ENCODE results near the gene TDP1. TPM values are rescaled to one million over a fixed set of nuclear protein-coding genes. Genes with fewer than 3 reads are reported as not detected.

Gene TDP1
- total RNA-seq, 1 donor from 2014 or later = 54.3 TPM

GRCh38 chr14:89978656-89979055 lies 22.9 kb downstream of the TDP1 start:
- Mint-ChIP-seq H3K36me3 (ENCODE audit: low read depth) (peaks cover 4% of the 10 kb centered on the region), H3K9me3 (no peaks in the 10 kb centered on the region), H3K27ac (ENCODE audit: unreplicated experiment) (no peak overlapping the region), H3K27me3 (ENCODE audit: low read depth) (no peaks in the 10 kb centered on the region), H3K4me3 (no peak overlapping the region), H3K4me1 (no peaks in the 10 kb centered on the region)
- TF ChIP-seq CTCF (conservative IDR thresholded peaks at IDR 0.05) = no peak
- no peak for DNase-seq (ENCODE audit: low read depth, low spot score)

GRCh38 chr14:89983375-89983774 lies 27.6 kb downstream of the TDP1 start:
- Mint-ChIP-seq H3K4me3 (no peak overlapping the region), H3K27ac (ENCODE audit: unreplicated experiment) (no peak overlapping the region), H3K27me3 (ENCODE audit: low read depth) (no peaks in the 10 kb centered on the region), H3K4me1 (no peaks in the 10 kb centered on the region), H3K36me3 (ENCODE audit: low read depth) (peaks cover under 1% of the 10 kb centered on the region), H3K9me3 (no peaks in the 10 kb centered on the region)
- no peak for DNase-seq (ENCODE audit: low read depth, low spot score)
- TF ChIP-seq CTCF (conservative IDR thresholded peaks at IDR 0.05) = no peak

- TF ChIP-seq CTCF (conservative IDR thresholded peaks at IDR 0.05) = no peak
- H3K4me1 Mint-ChIP-seq = no peaks in the 10 kb centered on the region
- H3K27me3 Mint-ChIP-seq (ENCODE audit: low read depth) = no peaks in the 10 kb centered on the region
- H3K27ac Mint-ChIP-seq (ENCODE audit: unreplicated experiment) = no peak overlapping the region
- peaks cover 2% of the 10 kb centered on the region for H3K36me3 Mint-ChIP-seq (ENCODE audit: low read depth)
- H3K9me3 Mint-ChIP-seq = no peaks in the 10 kb centered on the region
- no peak for DNase-seq (ENCODE audit: low read depth, low spot score)
- no peak overlapping the region for H3K4me3 Mint-ChIP-seq
Observed at GRCh38 chr14:89986462-89987160, 30.9 kb downstream of the TDP1 start.

- DNase-seq (ENCODE audit: low read depth, low spot score) = no peak
- TF ChIP-seq CTCF (conservative IDR thresholded peaks at IDR 0.05) = no peak
- Mint-ChIP-seq H3K4me1 (no peaks in the 10 kb centered on the region), H3K36me3 (ENCODE audit: low read depth) (peaks cover 2% of the 10 kb centered on the region), H3K27me3 (ENCODE audit: low read depth) (no peaks in the 10 kb centered on the region), H3K4me3 (no peak overlapping the region), H3K27ac (ENCODE audit: unreplicated experiment) (no peak overlapping the region), H3K9me3 (no peaks in the 10 kb centered on the region)
Observed at GRCh38 chr14:89987161-89987475, 31.4 kb downstream of the TDP1 start.

- H3K27ac Mint-ChIP-seq (ENCODE audit: unreplicated experiment) = no peak overlapping the region
- no peak for TF ChIP-seq CTCF (conservative IDR thresholded peaks at IDR 0.05)
- DNase-seq (ENCODE audit: low read depth, low spot score) = no peak
Observed at GRCh38 chr14:89988787-89989186, 33.1 kb downstream of the TDP1 start.

More at GRCh38 chr14:89988787-89989186, 33.1 kb downstream of the TDP1 start:
- Mint-ChIP-seq H3K9me3 (no peaks in the 10 kb centered on the region), H3K4me1 (no peaks in the 10 kb centered on the region), H3K36me3 (ENCODE audit: low read depth) (peaks cover 2% of the 10 kb centered on the region), H3K27me3 (ENCODE audit: low read depth) (no peaks in the 10 kb centered on the region), H3K4me3 (no peak overlapping the region)

All from neural crest cell (in vitro differentiated cells).